Omental fat pad (tissue), 4 donors: ENCODE results near the gene SPATA3. TPM values are rescaled to one million over a fixed set of nuclear protein-coding genes. Genes with fewer than 3 reads are reported as not detected.
A peak's percentile ranks its signal among the peaks of the same experiment; 100 is the strongest.

ENCODE experiments used
- ATAC-seq: fragments of 150-250 bp; one replicate; pipeline ENCODE4 v1.9.1; 2016; ENCODE audit warnings: mild to moderate bottlenecking, moderate library complexity; ENCODE audit not compliant: low FRiP score
- DNase-seq: peaks from one replicate; pipeline ENCODE4 v3.0.0-alpha.2; 2019; ENCODE audit warnings: low spot score
- CTCF ChIP-seq, 3 donors: fragments of 450-650 bp; IDR thresholded peaks; one replicate each; pipeline ENCODE4 v1.5.1; 2016 to 2017; ENCODE audit warnings: antibody characterized with exemption in 3 of 3, mild to moderate bottlenecking in 3 of 3, moderate library complexity in 2 of 3
- total RNA-seq, 4 donors: library from RNA; depleted of rRNA; stranded (reverse); fragments of >200 nt; gene quantifications; one replicate each; pipeline ENCODE4 v1.1.0, GENCODE V29; 2016

SPATA3 gene
- total RNA-seq, 4 donors from 2014 or later: not detected

- ATAC-seq: peak; percentile 76
- peak in 1 of 3 donors; percentile 6 for TF ChIP-seq CTCF (IDR thresholded peaks at IDR 0.05)
- DNase-seq: peak; percentile 54
Measured at GRCh38 chr2:231052494-231053451, 56.9 kb downstream of the SPATA3 start.

GRCh38 chr2:231053846-231054245 is 57.9 kb downstream of the SPATA3 start:
- no peak for DNase-seq
- no peak for ATAC-seq
- TF ChIP-seq CTCF (IDR thresholded peaks at IDR 0.05): no peak

GRCh38 chr2:231056453-231057416 is 60.8 kb downstream of the SPATA3 start, which contains the start of gene PSMD1:
TSS of gene PSMD1 (plus strand) at chr2:231056867. CDS start at chr2:231057026, 159 bp downstream.
- peak in 1 of 3 donors; percentile 41 for TF ChIP-seq CTCF (IDR thresholded peaks at IDR 0.05)
- DNase-seq: peak; percentile 91
- ATAC-seq: peak; percentile 93

DNA sequence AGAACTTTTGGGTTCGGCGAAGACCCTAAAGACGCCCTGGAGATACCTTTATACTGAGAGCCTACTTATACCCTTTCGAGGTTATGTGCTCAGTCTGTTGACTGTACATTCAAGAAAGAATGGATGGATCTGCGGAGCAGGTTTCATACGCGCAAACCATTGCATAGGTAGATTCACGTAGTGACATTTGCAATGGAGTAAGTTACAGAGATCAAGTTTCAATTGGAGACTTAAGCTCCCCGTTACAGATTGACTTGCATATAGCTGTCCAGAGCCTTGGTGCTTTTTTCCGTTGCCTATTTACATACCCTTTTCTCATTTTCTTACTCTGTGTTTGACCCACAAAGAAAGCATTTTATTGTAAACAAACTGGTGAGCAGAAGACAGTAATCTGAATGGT is 61.7 kb downstream of the SPATA3 start:
- ATAC-seq: no peak
- TF ChIP-seq CTCF (IDR thresholded peaks at IDR 0.05): no peak
- DNase-seq: no peak

Other genes with a start within 250 kb of the SPATA3 start
- gene ITM2C, start 131.2 kb upstream of the SPATA3 start, total RNA-seq: 10 to 100 TPM; 17.9 to 35.9 (median 28.8) TPM
- gene GPR55, start 70.9 kb upstream of the SPATA3 start, total RNA-seq: under 1 TPM in 2 of 4 donors, not detected in 2; 0.12 to 0.19 TPM
- gene C2orf72, start 41.4 kb downstream of the SPATA3 start, total RNA-seq: under 1 TPM in 1 of 4 donors, not detected in 3; 0.19 TPM
- gene PSMD1, start 60.7 kb downstream of the SPATA3 start, total RNA-seq: 100 to 1,000 TPM in 1 of 4 donors, 10 to 100 TPM in 3; 64.8 to 119 (median 74.1) TPM
- 1 to 10 TPM in 2 of 4 donors, under 1 TPM in 2; 0.37 to 1.5 (median 0.87) TPM for gene HTR2B, start 128.9 kb downstream of the SPATA3 start, total RNA-seq
- 10 to 100 TPM in 1 of 4 donors, 1 to 10 TPM in 3; 2.8 to 15.9 (median 6.6) TPM for gene ARMC9, start 202.5 kb downstream of the SPATA3 start, total RNA-seq